ENCODE data around the gene EML5.

EML5 gene

DNA sequence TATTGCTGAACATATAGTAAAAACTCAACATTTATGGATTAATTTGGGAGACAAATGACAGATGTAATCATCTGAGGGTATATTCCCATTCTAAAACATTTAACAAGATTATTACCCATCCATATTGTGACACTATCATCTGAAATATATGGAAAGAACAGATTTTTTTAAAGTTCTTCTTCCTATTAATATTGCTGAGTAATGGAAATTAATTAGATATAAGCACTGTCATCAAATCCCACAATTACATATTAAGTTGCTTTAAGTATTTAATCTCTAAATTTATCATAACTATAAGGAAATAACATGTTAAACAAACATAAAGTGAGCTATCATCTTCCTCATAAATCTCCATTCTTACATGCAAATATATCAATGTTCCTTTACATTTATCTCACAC is 22.0 kb downstream of the EML5 start:
- Histone ChIP-seq H3K4me2 (ENCODE audit: low read length) (no peak overlapping the region), H2AFZ (ENCODE audit: insufficient read depth, low read length, poor library complexity) (no peak overlapping the region), H3K14ac (ENCODE audit: low read length) (no peak overlapping the region), H3K36me3 (ENCODE audit: control insufficient read depth in 1 of 2, insufficient read depth in 2 of 2, low read length in 2 of 2) (no peaks in the 10 kb centered on the region), H4K91ac (ENCODE audit: low read depth, low read length) (no peak overlapping the region), H2BK5ac (ENCODE audit: low read depth, low read length, poor library complexity) (no peak overlapping the region), H3K23ac (ENCODE audit: low read length) (no peak overlapping the region), H3K27ac (ENCODE audit: low read depth, low read length) (no peak overlapping the region), H3K9ac (ENCODE audit: low read length) (no peak overlapping the region), H2BK12ac (ENCODE audit: low read length) (no peak overlapping the region), H2AK5ac (ENCODE audit: low read length) (no peak overlapping the region), H3K79me2 (ENCODE audit: control insufficient read depth, insufficient read depth, low read length, poor library complexity) (no peaks in the 10 kb centered on the region), H3K9me3 (ENCODE audit: insufficient read depth, low read depth, low read length) (no peaks in the 10 kb centered on the region), H3K18ac (ENCODE audit: low read length) (no peak overlapping the region), H3K4me3 (ENCODE audit: low read depth, low read length) (no peak overlapping the region), H3K4me1 (ENCODE audit: control insufficient read depth in 1 of 2, insufficient read depth in 2 of 2, low read length in 2 of 2) (peaks cover 0 to 3% of the 10 kb centered on the region in 2 experiments), H4K12ac (ENCODE audit: low read depth, low read length) (no peak overlapping the region), H3K27me3 (ENCODE audit: insufficient read depth, low read length) (no peaks in the 10 kb centered on the region), H3K4ac (ENCODE audit: low read depth, low read length) (no peak overlapping the region), H4K8ac (ENCODE audit: low read depth, low read length) (no peak overlapping the region), H3K79me1 (ENCODE audit: low read length) (no peaks in the 10 kb centered on the region), H2BK120ac (ENCODE audit: insufficient read depth, low read length, poor library complexity) (no peak overlapping the region)
- no peak for DNase-seq

DNA sequence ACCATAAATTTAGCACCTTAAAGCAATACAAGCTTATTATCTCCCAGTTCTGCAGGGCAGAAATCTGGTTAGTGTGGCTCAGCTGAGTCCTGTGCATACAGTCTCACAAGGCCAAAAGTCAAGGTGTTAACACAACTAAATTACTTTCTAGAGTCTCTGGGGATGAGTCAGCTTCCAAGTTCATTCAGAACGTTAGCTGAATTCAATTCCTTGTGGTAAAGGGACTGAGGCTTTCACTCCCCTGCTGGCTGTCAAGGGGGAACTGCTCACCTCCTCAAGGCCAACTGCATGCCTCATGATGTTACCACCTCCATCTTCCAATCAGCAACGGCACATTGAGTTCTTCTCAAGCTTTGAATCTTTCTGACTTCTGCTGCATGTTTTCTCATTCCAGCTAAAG is 27.6 kb downstream of the EML5 start:
- Histone ChIP-seq H2AK5ac (ENCODE audit: low read length) (no peak overlapping the region), H3K18ac (ENCODE audit: low read length) (no peak overlapping the region), H3K4me2 (ENCODE audit: low read length) (no peak overlapping the region), H3K4ac (ENCODE audit: low read depth, low read length) (no peak overlapping the region), H2BK12ac (ENCODE audit: low read length) (no peak overlapping the region), H3K9me3 (ENCODE audit: insufficient read depth, low read depth, low read length) (peaks cover 1% of the 10 kb centered on the region), H3K36me3 (ENCODE audit: control insufficient read depth in 1 of 2, insufficient read depth in 2 of 2, low read length in 2 of 2) (no peaks in the 10 kb centered on the region), H3K23ac (ENCODE audit: low read length) (no peak overlapping the region), H3K79me1 (ENCODE audit: low read length) (no peaks in the 10 kb centered on the region), H2BK120ac (ENCODE audit: insufficient read depth, low read length, poor library complexity) (no peak overlapping the region), H3K4me1 (ENCODE audit: control insufficient read depth in 1 of 2, insufficient read depth in 2 of 2, low read length in 2 of 2) (no peaks in the 10 kb centered on the region), H3K4me3 (ENCODE audit: low read depth, low read length) (no peak overlapping the region), H3K9ac (ENCODE audit: low read length) (no peak overlapping the region), H3K14ac (ENCODE audit: low read length) (no peak overlapping the region), H2AFZ (ENCODE audit: insufficient read depth, low read length, poor library complexity) (no peak overlapping the region), H3K79me2 (ENCODE audit: control insufficient read depth, insufficient read depth, low read length, poor library complexity) (no peaks in the 10 kb centered on the region), H4K12ac (ENCODE audit: low read depth, low read length) (no peak overlapping the region), H4K91ac (ENCODE audit: low read depth, low read length) (no peak overlapping the region), H3K27ac (ENCODE audit: low read depth, low read length) (no peak overlapping the region), H3K27me3 (ENCODE audit: insufficient read depth, low read length) (no peaks in the 10 kb centered on the region), H4K8ac (ENCODE audit: low read depth, low read length) (no peak overlapping the region), H2BK5ac (ENCODE audit: low read depth, low read length, poor library complexity) (no peak overlapping the region)
- no peak for DNase-seq
- WGBS (ENCODE audit: extremely low coverage, insufficient coverage, insufficient read length) = no CpG with 5 or more reads among the region's 2 CpGs

DNA sequence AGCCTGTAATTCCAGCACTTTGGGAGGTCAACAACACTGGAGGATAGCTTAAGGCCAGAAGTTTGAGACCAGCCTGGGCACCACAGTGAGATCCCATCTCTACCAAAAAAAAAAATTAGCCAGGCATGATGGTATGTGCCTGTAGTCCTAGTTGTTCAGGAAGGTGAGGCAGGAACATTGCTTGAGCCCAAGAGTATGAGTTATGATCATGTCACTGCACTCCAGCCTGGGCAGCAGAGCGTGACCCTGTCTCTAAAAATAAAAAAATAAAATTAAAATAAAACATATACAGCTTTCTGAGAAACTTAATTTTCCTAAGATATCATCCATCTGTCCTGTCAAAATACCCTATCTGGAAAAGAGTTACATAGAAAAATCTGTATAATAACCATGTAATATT is 38.9 kb downstream of the EML5 start:
- no peak overlapping the region for H3K9ac ChIP-seq (ENCODE audit: low read length)
- no peaks in the 10 kb centered on the region for H3K79me1 ChIP-seq (ENCODE audit: low read length)

DNA sequence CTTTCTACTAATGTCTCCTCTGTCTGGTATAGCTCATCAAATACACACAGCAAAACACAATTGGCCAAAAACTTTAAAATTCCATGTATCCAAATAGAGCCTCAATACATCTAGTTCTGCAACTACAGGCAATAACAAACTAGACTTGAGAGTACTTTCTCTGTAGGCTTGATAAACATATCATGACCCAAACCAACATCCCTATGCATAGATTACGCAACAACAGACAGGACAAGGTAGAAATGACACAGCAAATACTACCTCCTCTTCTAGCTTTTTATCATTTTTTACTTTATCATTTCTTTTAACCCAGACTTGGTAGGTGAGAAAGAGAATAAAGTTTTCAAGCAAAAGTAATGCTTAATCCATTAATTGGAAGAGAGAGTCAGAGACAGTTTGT is 41.8 kb downstream of the EML5 start:
- Histone ChIP-seq H3K18ac (ENCODE audit: low read length) (no peak overlapping the region), H3K14ac (ENCODE audit: low read length) (no peak overlapping the region), H3K9ac (ENCODE audit: low read length) (no peak overlapping the region), H2BK12ac (ENCODE audit: low read length) (no peak overlapping the region), H4K8ac (ENCODE audit: low read depth, low read length) (no peak overlapping the region), H3K23ac (ENCODE audit: low read length) (no peak overlapping the region), H3K4me2 (ENCODE audit: low read length) (no peak overlapping the region), H3K79me1 (ENCODE audit: low read length) (no peaks in the 10 kb centered on the region), H2BK120ac (ENCODE audit: insufficient read depth, low read length, poor library complexity) (no peak overlapping the region), H2AK5ac (ENCODE audit: low read length) (no peak overlapping the region), H3K4me1 (ENCODE audit: control insufficient read depth in 1 of 2, insufficient read depth in 2 of 2, low read length in 2 of 2) (no peaks in the 10 kb centered on the region), H3K9me3 (ENCODE audit: insufficient read depth, low read depth, low read length) (no peaks in the 10 kb centered on the region), H3K36me3 (ENCODE audit: control insufficient read depth in 1 of 2, insufficient read depth in 2 of 2, low read length in 2 of 2) (no peaks in the 10 kb centered on the region), H3K79me2 (ENCODE audit: control insufficient read depth, insufficient read depth, low read length, poor library complexity) (no peaks in the 10 kb centered on the region), H4K91ac (ENCODE audit: low read depth, low read length) (no peak overlapping the region), H2BK5ac (ENCODE audit: low read depth, low read length, poor library complexity) (no peak overlapping the region), H3K4me3 (ENCODE audit: low read depth, low read length) (no peak overlapping the region), H3K4ac (ENCODE audit: low read depth, low read length) (no peak overlapping the region), H4K12ac (ENCODE audit: low read depth, low read length) (no peak overlapping the region), H3K27ac (ENCODE audit: low read depth, low read length) (no peak overlapping the region), H2AFZ (ENCODE audit: insufficient read depth, low read length, poor library complexity) (no peak overlapping the region), H3K27me3 (ENCODE audit: insufficient read depth, low read length) (no peaks in the 10 kb centered on the region)
- no peak for DNase-seq
- WGBS (ENCODE audit: extremely low coverage, insufficient coverage, insufficient read length) = no CpG with 5 or more reads among the region's 1 CpG

More for the DNA sequence above, 38.9 kb downstream of the EML5 start:
- WGBS (ENCODE audit: extremely low coverage, insufficient coverage, insufficient read length) = no CpG with 5 or more reads among the region's 1 CpG
- Histone ChIP-seq H2BK12ac (ENCODE audit: low read length) (no peak overlapping the region), H4K91ac (ENCODE audit: low read depth, low read length) (no peak overlapping the region), H2AK5ac (ENCODE audit: low read length) (no peak overlapping the region), H4K12ac (ENCODE audit: low read depth, low read length) (no peak overlapping the region), H3K4me3 (ENCODE audit: low read depth, low read length) (no peak overlapping the region), H2BK5ac (ENCODE audit: low read depth, low read length, poor library complexity) (no peak overlapping the region), H3K18ac (ENCODE audit: low read length) (no peak overlapping the region), H3K4me2 (ENCODE audit: low read length) (no peak overlapping the region), H4K8ac (ENCODE audit: low read depth, low read length) (no peak overlapping the region), H3K9me3 (ENCODE audit: insufficient read depth, low read depth, low read length) (no peaks in the 10 kb centered on the region), H2AFZ (ENCODE audit: insufficient read depth, low read length, poor library complexity) (no peak overlapping the region), H3K4me1 (ENCODE audit: control insufficient read depth in 1 of 2, insufficient read depth in 2 of 2, low read length in 2 of 2) (no peaks in the 10 kb centered on the region), H3K23ac (ENCODE audit: low read length) (no peak overlapping the region), H3K27ac (ENCODE audit: low read depth, low read length) (no peak overlapping the region), H3K4ac (ENCODE audit: low read depth, low read length) (no peak overlapping the region), H2BK120ac (ENCODE audit: insufficient read depth, low read length, poor library complexity) (no peak overlapping the region), H3K14ac (ENCODE audit: low read length) (no peak overlapping the region), H3K36me3 (ENCODE audit: control insufficient read depth in 1 of 2, insufficient read depth in 2 of 2, low read length in 2 of 2) (no peaks in the 10 kb centered on the region), H3K79me2 (ENCODE audit: control insufficient read depth, insufficient read depth, low read length, poor library complexity) (no peaks in the 10 kb centered on the region), H3K27me3 (ENCODE audit: insufficient read depth, low read length) (no peaks in the 10 kb centered on the region)
- DNase-seq = no peak

All from trophoblast cell (in vitro differentiated cells and primary cell).